NOMO-1 treated with dmso at 0.1 percent for 144 hours (cell line): ENCODE data around the gene ELK4.

Experiments used
- DNase-seq: peaks from one replicate; lab custom pipeline; 2025; ENCODE audit not compliant: unreplicated experiment; lab: John Stamatoyannopoulos, UW

ELK4 gene

GRCh38 chr1:205584732-205585131 is 47.1 kb downstream of the ELK4 start:
- DNase-seq = no peak

- DNase-seq = no peak
These were observed 48.2 kb downstream of the ELK4 start for GRCh38 chr1:205583461-205584130.

- DNase-seq = no peak
These were observed 49.1 kb downstream of the ELK4 start for GRCh38 chr1:205582471-205583291.

- DNase-seq = no peak
These were observed 49.8 kb downstream of the ELK4 start for GRCh38 chr1:205582046-205582445.

- no peak for DNase-seq
These were observed 50.4 kb downstream of the ELK4 start for GRCh38 chr1:205581321-205581980.

- DNase-seq = no peak
These were observed 51.0 kb downstream of the ELK4 start for GRCh38 chr1:205580923-205581180.

- DNase-seq = no peak
These were observed 51.5 kb downstream of the ELK4 start for GRCh38 chr1:205580140-205580922.

- no peak for DNase-seq
These were observed 52.1 kb downstream of the ELK4 start for GRCh38 chr1:205579711-205580110.

GRCh38 chr1:205578780-205579571 is 52.8 kb downstream of the ELK4 start:
- no peak for DNase-seq

- DNase-seq = no peak
These were observed 53.7 kb downstream of the ELK4 start for GRCh38 chr1:205577874-205578658.

GRCh38 chr1:205576805-205577761 is 54.7 kb downstream of the ELK4 start:
- no peak for DNase-seq

- no peak for DNase-seq
These were observed 55.8 kb downstream of the ELK4 start for GRCh38 chr1:205576011-205576410.

- no peak for DNase-seq
These were observed 56.4 kb downstream of the ELK4 start for GRCh38 chr1:205575294-205575885.

GRCh38 chr1:205572421-205572820 is 59.4 kb downstream of the ELK4 start:
- no peak for DNase-seq

GRCh38 chr1:205571747-205572146 is 60.1 kb downstream of the ELK4 start:
- no peak for DNase-seq

- no peak for DNase-seq
These were observed 60.8 kb downstream of the ELK4 start for GRCh38 chr1:205570796-205571537.

GRCh38 chr1:205570173-205570501 is 61.7 kb downstream of the ELK4 start:
- DNase-seq = no peak
